ENCODE data around the gene CADM4.
"Not testable (repeated sequence)": the region's sequence is repeated elsewhere in the genome, so short reads cannot be mapped to it uniquely, and the experiment has no call there.

Gene CADM4

GRCh38 chr19:43664018-43664417 is 24.4 kb upstream of the CADM4 start:
- DNase-seq (ENCODE audit: low read depth in 2 of 2): no peak

GRCh38 chr19:43662487-43662886 is 22.8 kb upstream of the CADM4 start:
- no peak for DNase-seq (ENCODE audit: low read depth in 2 of 2)

GRCh38 chr19:43660971-43661360 is 21.3 kb upstream of the CADM4 start:
- DNase-seq (ENCODE audit: low read depth in 2 of 2): no peak

GRCh38 chr19:43660301-43660970 is 20.8 kb upstream of the CADM4 start:
- no peak for DNase-seq (ENCODE audit: low read depth in 2 of 2)

- DNase-seq (ENCODE audit: low read depth in 2 of 2): no peak
Measured at GRCh38 chr19:43658494-43658893, 18.8 kb upstream of the CADM4 start.

- no peak for DNase-seq (ENCODE audit: low read depth in 2 of 2)
Measured at GRCh38 chr19:43658001-43658400, 18.4 kb upstream of the CADM4 start.

- no peak for DNase-seq (ENCODE audit: low read depth in 2 of 2)
Measured at GRCh38 chr19:43656436-43656835, 16.8 kb upstream of the CADM4 start.

- DNase-seq (ENCODE audit: low read depth in 2 of 2): no peak
Measured at GRCh38 chr19:43652546-43652874, 12.9 kb upstream of the CADM4 start.

- DNase-seq (ENCODE audit: low read depth in 2 of 2): no peak
Measured at GRCh38 chr19:43651758-43652545, 12.3 kb upstream of the CADM4 start.

GRCh38 chr19:43650276-43650675 is 10.6 kb upstream of the CADM4 start:
- DNase-seq (ENCODE audit: low read depth in 2 of 2): not testable (repeated sequence)

- DNase-seq (ENCODE audit: low read depth in 2 of 2): no peak
Measured at GRCh38 chr19:43649514-43649913, 9.9 kb upstream of the CADM4 start.

GRCh38 chr19:43648633-43649032 is 9.0 kb upstream of the CADM4 start:
- DNase-seq (ENCODE audit: low read depth in 2 of 2): no peak

GRCh38 chr19:43644181-43644580 is 4.5 kb upstream of the CADM4 start:
- DNase-seq (ENCODE audit: low read depth in 2 of 2): no peak

- no peak for DNase-seq (ENCODE audit: low read depth in 2 of 2)
Measured at GRCh38 chr19:43643326-43643725, 3.7 kb upstream of the CADM4 start.

GRCh38 chr19:43642531-43642930 is 2.9 kb upstream of the CADM4 start:
- DNase-seq (ENCODE audit: low read depth in 2 of 2): no peak

GRCh38 chr19:43641333-43641732 is 1.7 kb upstream of the CADM4 start:
- no peak for DNase-seq (ENCODE audit: low read depth in 2 of 2)

GRCh38 chr19:43640424-43640757 is 741 bp upstream of the CADM4 start:
- DNase-seq (ENCODE audit: low read depth in 2 of 2): no peak

- no peak for DNase-seq (ENCODE audit: low read depth in 2 of 2)
Measured at GRCh38 chr19:43638995-43639518, 593 bp downstream of the CADM4 start.

GRCh38 chr19:43638214-43638994 is 1.2 kb downstream of the CADM4 start:
- no peak for DNase-seq (ENCODE audit: low read depth in 2 of 2)

- DNase-seq (ENCODE audit: low read depth in 2 of 2): no peak
Measured at GRCh38 chr19:43636121-43636683, 3.4 kb downstream of the CADM4 start.

- DNase-seq (ENCODE audit: low read depth in 2 of 2): not testable (repeated sequence)
Measured at GRCh38 chr19:43635561-43635940, 4.1 kb downstream of the CADM4 start.

GRCh38 chr19:43634872-43635560 is 4.6 kb downstream of the CADM4 start:
- DNase-seq (ENCODE audit: low read depth in 2 of 2): no peak

Measured in activated CD8-positive, alpha-beta memory T cell treated with anti-CD3 and anti-CD28 coated beads for 4 hours (primary cell).